HL-60 (cell line): ENCODE results near the gene WDR33.

Experiments used
- CTCF ChIP-seq: IDR thresholded peaks from one replicate; pipeline ENCODE4 v1.5.1; 2011; ENCODE audit warnings: low read length, control low read depth, inconsistent platforms; ENCODE audit not compliant: insufficient read depth
- POLR2AphosphoS5 ChIP-seq: IDR thresholded peaks from 2 replicates; pipeline ENCODE4 v1.6.1; 2012; ENCODE audit warnings: low read depth
- REST ChIP-seq: IDR thresholded peaks from 2 replicates; pipeline ENCODE4 v1.6.1; 2012; ENCODE audit warnings: low read depth; ENCODE audit not compliant: insufficient replicate concordance
- SPI1 ChIP-seq: IDR thresholded peaks from 2 replicates; pipeline ENCODE4 v1.6.1; 2012; ENCODE audit warnings: low read depth, mild to moderate bottlenecking, borderline replicate concordance

- no peak for TF ChIP-seq CTCF
- no peak for TF ChIP-seq POLR2AphosphoS5
- TF ChIP-seq REST = no peak
- TF ChIP-seq SPI1 = no peak
Measured at GRCh38 chr2:127670055-127670956, 140.7 kb downstream of the WDR33 start.
